Loucy (cell line): ENCODE measurements around the gene ARHGDIB.

Experiments
- EZH2phosphoT487 ChIP-seq: fragments of 200-600 bp; IDR thresholded peaks from 2 replicates; pipeline ENCODE4 v1.6.1; 2018; ENCODE audit warnings: antibody characterized with exemption, mild to moderate bottlenecking, moderate library complexity, borderline replicate concordance
- TF ChIP-seq, protein P1 (sequence below): fragments of 200-600 bp; sonication (generic); conservative IDR thresholded peaks from 2 replicates; pipeline ENCODE4 v1.5.1; 2014; ENCODE audit warnings: mild to moderate bottlenecking, antibody characterized with exemption, low read length

DNA sequence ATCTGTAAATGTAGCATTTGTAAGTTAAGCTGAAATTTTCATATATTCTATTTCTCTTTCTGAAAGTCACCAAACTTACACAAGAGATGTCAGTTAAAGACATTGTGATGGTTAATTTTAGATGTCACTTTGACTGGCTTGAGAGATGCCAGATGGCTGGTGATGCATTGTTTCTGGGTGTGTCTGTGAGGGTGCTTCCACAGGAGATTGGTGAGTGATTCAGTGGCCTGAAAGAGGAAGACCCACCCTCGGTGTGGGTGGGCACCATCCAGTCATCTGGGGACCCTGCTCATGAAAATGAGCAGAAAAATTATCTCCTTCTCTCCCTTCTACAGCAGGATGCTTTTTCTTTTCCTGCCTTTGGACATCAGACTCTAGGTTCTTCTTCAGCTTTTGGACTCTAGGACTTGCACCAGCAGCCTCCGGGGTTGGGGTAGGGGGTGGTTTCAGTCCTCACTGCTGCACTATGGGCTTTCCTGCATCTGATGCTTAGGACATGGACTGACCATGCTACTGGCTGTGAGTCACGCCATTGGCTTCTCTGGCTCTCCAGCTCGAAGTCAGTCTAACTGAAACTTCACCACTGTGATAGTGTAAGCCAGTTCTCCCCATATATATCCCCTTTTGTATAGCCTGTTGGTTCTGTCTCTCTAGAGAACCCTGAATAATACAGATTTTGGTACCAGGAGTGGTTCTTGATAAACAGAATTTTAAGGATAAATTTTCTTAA is 32.3 kb upstream of the ARHGDIB start:
- TF ChIP-seq, protein P1, sequence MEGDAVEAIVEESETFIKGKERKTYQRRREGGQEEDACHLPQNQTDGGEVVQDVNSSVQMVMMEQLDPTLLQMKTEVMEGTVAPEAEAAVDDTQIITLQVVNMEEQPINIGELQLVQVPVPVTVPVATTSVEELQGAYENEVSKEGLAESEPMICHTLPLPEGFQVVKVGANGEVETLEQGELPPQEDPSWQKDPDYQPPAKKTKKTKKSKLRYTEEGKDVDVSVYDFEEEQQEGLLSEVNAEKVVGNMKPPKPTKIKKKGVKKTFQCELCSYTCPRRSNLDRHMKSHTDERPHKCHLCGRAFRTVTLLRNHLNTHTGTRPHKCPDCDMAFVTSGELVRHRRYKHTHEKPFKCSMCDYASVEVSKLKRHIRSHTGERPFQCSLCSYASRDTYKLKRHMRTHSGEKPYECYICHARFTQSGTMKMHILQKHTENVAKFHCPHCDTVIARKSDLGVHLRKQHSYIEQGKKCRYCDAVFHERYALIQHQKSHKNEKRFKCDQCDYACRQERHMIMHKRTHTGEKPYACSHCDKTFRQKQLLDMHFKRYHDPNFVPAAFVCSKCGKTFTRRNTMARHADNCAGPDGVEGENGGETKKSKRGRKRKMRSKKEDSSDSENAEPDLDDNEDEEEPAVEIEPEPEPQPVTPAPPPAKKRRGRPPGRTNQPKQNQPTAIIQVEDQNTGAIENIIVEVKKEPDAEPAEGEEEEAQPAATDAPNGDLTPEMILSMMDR, result no peak
- no peak for TF ChIP-seq EZH2phosphoT487
